ENCODE data around the gene TWIST2. TPM values are rescaled to one million over a fixed set of nuclear protein-coding genes. Genes with fewer than 3 reads are reported as not detected.

The TWIST2 gene
- total and polyA plus RNA-seq, 4 donors, result 2.2 to 9.1 (median 4.3) TPM

DNA sequence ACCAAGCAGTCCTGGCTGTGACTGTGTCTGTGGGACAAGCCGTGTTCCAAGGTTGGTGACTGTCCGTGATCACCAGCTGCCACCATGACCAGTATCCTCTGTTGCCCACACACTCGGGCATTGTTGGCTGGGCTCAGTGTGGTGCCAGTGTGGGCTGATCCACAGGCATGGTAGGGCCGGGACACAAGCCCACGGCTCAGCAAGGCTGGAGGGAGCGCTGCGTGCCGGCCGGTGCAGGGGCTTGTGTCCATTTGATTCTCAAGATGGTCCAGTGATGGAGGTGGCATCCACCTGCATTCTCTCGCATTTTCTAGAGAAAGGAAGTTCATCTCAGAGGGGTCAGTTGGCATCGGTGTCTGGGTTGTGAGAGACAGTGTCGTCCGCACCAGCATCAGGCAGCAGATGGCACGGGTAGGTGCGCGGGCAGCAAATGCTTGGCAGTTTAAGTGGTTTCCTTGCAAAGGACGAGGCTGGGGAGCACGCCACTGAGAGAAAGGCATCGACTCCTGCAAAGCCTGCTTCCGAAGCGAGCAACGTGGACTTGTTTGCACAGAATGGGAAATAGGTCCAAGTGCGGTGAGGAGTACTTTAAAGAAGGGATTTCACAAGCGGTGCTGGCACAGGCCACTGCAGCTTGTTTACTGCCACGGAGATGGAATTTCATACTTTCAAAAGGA, 20.9 kb downstream of the TWIST2 start:
- H3K27me3 ChIP-seq (ENCODE audit: control insufficient read depth, insufficient read depth, low read length), result no peaks in the 10 kb centered on the region
- no peak overlapping the region for H3K27ac ChIP-seq (ENCODE audit: low read depth, low read length)
- no peaks in the 10 kb centered on the region for H3K9me3 ChIP-seq (ENCODE audit: control insufficient read depth, insufficient read depth, low read length)
- no peaks in the 10 kb centered on the region for H3K36me3 ChIP-seq (ENCODE audit: control insufficient read depth, insufficient read depth, low read length)
- H3K4me3 ChIP-seq (ENCODE audit: low read depth, low read length), result no peak overlapping the region
- WGBS (ENCODE audit: insufficient coverage), result 73% methylated on average over 25 of the region's 25 CpGs
- peaks cover 36% of the 10 kb centered on the region for H3K4me1 ChIP-seq (ENCODE audit: control insufficient read depth, insufficient read depth, low read length)
- DNase-seq (ENCODE audit: low read depth in 4 of 6, low spot score in 6 of 6), result no peak

DNA sequence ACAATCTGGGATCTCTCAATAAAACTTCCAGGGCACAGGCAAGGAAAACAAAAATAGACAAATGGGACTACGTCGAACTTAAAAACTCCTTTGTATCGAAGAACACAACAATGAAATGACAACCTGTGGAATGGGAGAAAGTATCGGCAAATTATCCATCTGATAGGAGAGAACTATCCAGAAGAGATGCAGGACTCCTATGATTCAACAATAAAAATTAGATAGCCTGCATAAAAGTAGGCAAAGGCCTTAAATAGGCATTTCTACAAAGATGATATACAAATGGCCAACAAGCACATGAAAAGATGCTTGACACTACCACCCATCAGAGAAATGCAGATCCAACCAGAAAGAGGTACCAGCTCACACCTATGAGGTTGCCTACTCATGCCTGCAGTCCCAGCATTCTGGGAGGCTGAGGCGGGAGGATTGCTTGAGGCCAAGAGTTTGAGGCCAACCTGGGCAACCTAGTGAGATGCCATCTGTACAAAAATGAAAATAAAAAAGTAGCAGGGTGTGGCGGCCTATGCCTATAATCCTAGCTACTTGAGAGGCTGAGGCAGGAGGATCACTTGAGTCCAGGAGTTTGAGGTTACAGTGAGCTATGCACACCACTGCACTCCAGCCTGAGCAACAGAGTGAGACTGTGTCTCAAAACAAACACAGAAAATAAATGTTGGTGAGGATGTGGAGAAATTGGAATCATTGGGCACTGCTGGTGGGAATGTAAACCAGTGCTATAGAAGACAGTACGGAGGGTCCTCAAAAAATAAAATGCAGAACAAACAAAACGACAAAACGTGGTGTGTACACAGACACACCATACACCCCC, 21.6 kb downstream of the TWIST2 start:
- no peaks in the 10 kb centered on the region for H3K27me3 ChIP-seq (ENCODE audit: control insufficient read depth, insufficient read depth, low read length)
- H3K27ac ChIP-seq (ENCODE audit: low read depth, low read length), result no peak overlapping the region
- H3K9me3 ChIP-seq (ENCODE audit: control insufficient read depth, insufficient read depth, low read length), result no peaks in the 10 kb centered on the region
- H3K4me3 ChIP-seq (ENCODE audit: low read depth, low read length), result no peak overlapping the region
- DNase-seq (ENCODE audit: low read depth in 4 of 6, low spot score in 6 of 6), result no peak
- H3K36me3 ChIP-seq (ENCODE audit: control insufficient read depth, insufficient read depth, low read length), result no peaks in the 10 kb centered on the region
- peaks cover 28% of the 10 kb centered on the region for H3K4me1 ChIP-seq (ENCODE audit: control insufficient read depth, insufficient read depth, low read length)
- WGBS (ENCODE audit: insufficient coverage), result 96% methylated on average over 5 of the region's 9 CpGs

DNA sequence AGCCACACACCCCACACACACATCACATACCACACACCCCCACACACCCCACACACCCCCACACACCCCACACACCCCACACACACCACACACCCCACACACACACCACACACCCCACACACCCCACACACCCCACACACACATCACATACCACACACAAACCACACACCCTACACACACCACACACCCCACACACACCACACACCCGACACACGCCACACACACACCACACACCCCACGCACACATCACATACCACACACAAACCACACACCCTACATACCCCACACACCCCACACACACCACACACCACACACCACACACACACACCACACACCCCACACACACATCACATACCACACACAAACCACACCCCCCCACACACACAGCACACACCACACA, 22.4 kb downstream of the TWIST2 start:
- Histone ChIP-seq H3K36me3 (ENCODE audit: control insufficient read depth, insufficient read depth, low read length) (no peaks in the 10 kb centered on the region), H3K27me3 (ENCODE audit: control insufficient read depth, insufficient read depth, low read length) (no peaks in the 10 kb centered on the region), H3K27ac (ENCODE audit: low read depth, low read length) (no peak overlapping the region), H3K9me3 (ENCODE audit: control insufficient read depth, insufficient read depth, low read length) (no peaks in the 10 kb centered on the region), H3K4me1 (ENCODE audit: control insufficient read depth, insufficient read depth, low read length) (peaks cover 21% of the 10 kb centered on the region), H3K4me3 (ENCODE audit: low read depth, low read length) (no peak overlapping the region)
- no peak for DNase-seq (ENCODE audit: low read depth in 4 of 6, low spot score in 6 of 6)
- WGBS (ENCODE audit: insufficient coverage), result no CpG with 5 or more reads among the region's 3 CpGs

DNA sequence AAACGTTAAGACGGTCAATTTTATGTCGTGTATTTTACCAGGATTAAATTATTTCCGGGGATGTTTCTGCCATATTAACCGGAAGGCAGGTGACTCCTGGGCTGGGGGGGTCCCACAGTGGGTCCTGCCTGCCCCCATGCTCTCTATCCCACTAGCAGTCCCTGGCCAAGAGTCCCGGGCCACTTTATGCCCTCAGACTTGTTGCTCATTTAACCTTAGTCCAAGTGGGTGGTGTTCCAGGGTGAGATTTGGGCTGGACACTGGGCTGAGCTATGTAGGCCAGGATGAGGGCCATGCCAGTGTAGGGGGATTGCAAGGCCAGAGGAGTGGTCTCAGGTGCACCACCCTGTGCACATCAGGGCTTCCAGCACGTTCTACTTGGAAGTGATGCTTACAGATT, 24.1 kb downstream of the TWIST2 start:
- no peak for DNase-seq (ENCODE audit: low read depth in 4 of 6, low spot score in 6 of 6)
- WGBS (ENCODE audit: insufficient coverage), result 93% methylated on average over 6 of the region's 7 CpGs

DNA sequence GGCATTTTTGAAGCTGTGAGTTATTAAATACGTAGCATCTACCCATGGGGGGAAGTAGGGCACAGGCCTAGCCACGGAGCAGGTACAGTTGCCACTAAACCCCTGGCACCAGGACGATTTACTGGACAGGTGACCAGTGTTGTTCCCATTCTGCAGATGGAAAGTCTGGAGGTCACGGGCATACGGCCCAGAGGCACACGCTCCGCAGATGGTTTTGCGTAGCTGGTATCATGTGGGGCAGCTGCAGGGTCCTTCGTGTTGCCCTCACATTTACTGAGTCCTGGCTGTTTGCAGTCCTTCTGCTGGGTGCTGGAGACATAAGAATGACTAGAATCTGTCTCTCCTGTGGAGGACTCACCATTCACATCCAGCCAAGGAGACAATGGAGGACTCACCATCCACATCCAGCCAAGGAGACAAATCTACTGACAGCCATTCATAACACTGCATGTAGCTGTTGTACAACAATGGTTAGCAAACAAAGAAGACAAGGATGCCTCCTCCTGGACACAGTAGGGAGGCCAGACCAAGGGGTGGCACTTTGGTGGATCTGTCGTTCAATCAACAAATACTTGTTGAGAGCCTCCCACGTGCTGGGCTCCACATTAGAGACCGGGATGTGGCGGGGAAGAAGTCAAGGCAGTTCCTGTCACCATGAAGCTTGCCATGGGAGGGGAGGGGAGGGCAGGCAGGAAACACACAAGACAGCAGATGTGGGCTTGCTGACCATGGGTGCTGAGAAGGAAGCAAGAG, 24.9 kb downstream of the TWIST2 start:
- Histone ChIP-seq H3K36me3 (ENCODE audit: control insufficient read depth, insufficient read depth, low read length) (no peaks in the 10 kb centered on the region), H3K9me3 (ENCODE audit: control insufficient read depth, insufficient read depth, low read length) (no peaks in the 10 kb centered on the region), H3K4me1 (ENCODE audit: control insufficient read depth, insufficient read depth, low read length) (peaks cover 9% of the 10 kb centered on the region), H3K27me3 (ENCODE audit: control insufficient read depth, insufficient read depth, low read length) (no peaks in the 10 kb centered on the region), H3K4me3 (ENCODE audit: low read depth, low read length) (no peak overlapping the region), H3K27ac (ENCODE audit: low read depth, low read length) (no peak overlapping the region)
- 87% methylated on average over 13 of the region's 13 CpGs for WGBS (ENCODE audit: insufficient coverage)
- DNase-seq (ENCODE audit: low read depth in 4 of 6, low spot score in 6 of 6), result no peak

More for the DNA sequence above, 24.1 kb downstream of the TWIST2 start:
- Histone ChIP-seq H3K4me1 (ENCODE audit: control insufficient read depth, insufficient read depth, low read length) (peaks cover 16% of the 10 kb centered on the region), H3K36me3 (ENCODE audit: control insufficient read depth, insufficient read depth, low read length) (no peaks in the 10 kb centered on the region), H3K27ac (ENCODE audit: low read depth, low read length) (no peak overlapping the region), H3K9me3 (ENCODE audit: control insufficient read depth, insufficient read depth, low read length) (no peaks in the 10 kb centered on the region), H3K4me3 (ENCODE audit: low read depth, low read length) (no peak overlapping the region), H3K27me3 (ENCODE audit: control insufficient read depth, insufficient read depth, low read length) (no peaks in the 10 kb centered on the region)

DNA sequence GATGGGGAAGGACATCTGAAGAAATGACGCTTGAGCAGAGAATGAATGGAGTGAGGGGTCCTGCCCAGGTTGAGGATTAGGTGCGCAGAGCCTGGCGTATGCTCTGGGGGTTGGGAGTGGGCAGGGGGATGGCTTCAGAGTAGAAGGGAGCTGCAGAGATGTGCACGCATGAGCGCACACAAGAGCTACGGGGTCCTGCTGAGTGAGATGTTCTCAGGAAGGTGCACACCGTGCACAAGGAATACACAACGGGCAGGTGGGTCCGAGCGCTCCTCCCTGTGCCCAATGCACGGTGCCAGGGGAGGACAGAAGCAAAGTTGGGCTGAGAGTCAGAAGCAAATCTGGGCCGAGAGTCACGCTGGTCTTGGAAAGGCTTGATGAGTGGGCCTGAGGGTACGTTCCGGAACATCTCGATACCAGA, 25.5 kb downstream of the TWIST2 start:
- Histone ChIP-seq H3K9me3 (ENCODE audit: control insufficient read depth, insufficient read depth, low read length) (no peaks in the 10 kb centered on the region), H3K27ac (ENCODE audit: low read depth, low read length) (no peak overlapping the region), H3K36me3 (ENCODE audit: control insufficient read depth, insufficient read depth, low read length) (no peaks in the 10 kb centered on the region), H3K4me1 (ENCODE audit: control insufficient read depth, insufficient read depth, low read length) (peaks cover 3% of the 10 kb centered on the region), H3K27me3 (ENCODE audit: control insufficient read depth, insufficient read depth, low read length) (no peaks in the 10 kb centered on the region), H3K4me3 (ENCODE audit: low read depth, low read length) (no peak overlapping the region)
- DNase-seq (ENCODE audit: low read depth in 4 of 6, low spot score in 6 of 6), result no peak
- 89% methylated on average over 15 of the region's 16 CpGs for WGBS (ENCODE audit: insufficient coverage)

DNA sequence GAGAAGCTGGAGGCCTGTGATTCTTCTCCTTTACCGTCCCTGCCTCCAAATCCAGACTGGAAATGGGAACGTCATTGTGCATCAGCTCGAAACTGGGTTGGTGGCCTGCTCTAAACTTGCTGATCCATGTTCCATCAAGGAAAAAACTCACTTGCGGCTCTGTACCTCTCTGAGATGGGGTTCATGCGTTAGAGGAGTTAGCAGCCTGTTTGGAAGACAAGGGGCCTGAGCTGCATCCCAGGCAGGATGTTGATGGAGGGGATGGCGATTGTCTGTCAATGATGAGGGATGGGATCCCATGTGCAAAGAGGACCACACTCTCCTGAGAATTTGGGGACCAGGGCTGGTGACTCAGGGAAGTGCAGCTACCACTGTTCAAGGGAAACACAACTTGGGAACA, 26.0 kb downstream of the TWIST2 start:
- H3K9me3 ChIP-seq (ENCODE audit: control insufficient read depth, insufficient read depth, low read length), result no peaks in the 10 kb centered on the region
- WGBS (ENCODE audit: insufficient coverage), result 94% methylated on average over 5 of the region's 6 CpGs
- no peak overlapping the region for H3K27ac ChIP-seq (ENCODE audit: low read depth, low read length)
- peaks cover 3% of the 10 kb centered on the region for H3K4me1 ChIP-seq (ENCODE audit: control insufficient read depth, insufficient read depth, low read length)
- H3K4me3 ChIP-seq (ENCODE audit: low read depth, low read length), result no peak overlapping the region
- H3K27me3 ChIP-seq (ENCODE audit: control insufficient read depth, insufficient read depth, low read length), result no peaks in the 10 kb centered on the region
- no peaks in the 10 kb centered on the region for H3K36me3 ChIP-seq (ENCODE audit: control insufficient read depth, insufficient read depth, low read length)
- DNase-seq (ENCODE audit: low read depth in 4 of 6, low spot score in 6 of 6), result no peak

DNA sequence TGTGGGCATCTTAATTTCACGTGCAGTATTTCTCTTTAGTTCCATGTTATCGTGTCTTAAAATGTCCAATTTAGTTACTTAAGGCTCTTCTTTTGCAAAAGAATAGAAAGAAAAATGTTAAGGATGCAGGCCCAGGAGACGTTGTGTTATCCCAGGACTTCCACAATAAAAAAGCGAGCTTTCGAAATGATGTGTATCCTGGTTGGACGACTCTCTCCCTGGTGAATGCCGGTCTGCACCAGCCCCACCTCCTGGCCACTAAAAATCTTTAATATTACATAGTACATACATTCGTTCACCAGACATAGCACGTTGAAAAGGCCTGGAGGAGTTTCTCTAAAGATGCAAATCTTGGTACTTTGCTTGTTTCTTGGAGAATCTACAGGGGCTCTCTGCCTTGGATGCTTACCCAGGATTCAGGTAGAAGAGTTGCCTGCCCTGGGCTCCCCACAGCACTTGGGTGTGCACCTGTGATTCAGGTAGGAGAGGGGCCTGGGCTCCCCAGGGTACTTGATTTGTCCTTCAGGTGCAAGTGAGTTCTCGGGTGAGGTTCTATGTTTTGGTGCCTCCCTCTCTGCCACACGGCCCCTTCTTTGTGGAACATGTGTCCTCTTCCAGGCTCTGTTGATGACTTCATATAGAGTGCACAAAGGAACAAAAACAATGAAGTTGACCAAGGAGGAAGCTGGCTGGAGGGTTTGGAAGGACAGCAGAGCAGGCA, 26.6 kb downstream of the TWIST2 start:
- Histone ChIP-seq H3K27ac (ENCODE audit: low read depth, low read length) (no peak overlapping the region), H3K9me3 (ENCODE audit: control insufficient read depth, insufficient read depth, low read length) (no peaks in the 10 kb centered on the region), H3K36me3 (ENCODE audit: control insufficient read depth, insufficient read depth, low read length) (no peaks in the 10 kb centered on the region), H3K4me1 (ENCODE audit: control insufficient read depth, insufficient read depth, low read length) (peaks cover 3% of the 10 kb centered on the region), H3K4me3 (ENCODE audit: low read depth, low read length) (no peak overlapping the region), H3K27me3 (ENCODE audit: control insufficient read depth, insufficient read depth, low read length) (no peaks in the 10 kb centered on the region)
- 77% methylated on average over 6 of the region's 11 CpGs for WGBS (ENCODE audit: insufficient coverage)
- DNase-seq (ENCODE audit: low read depth in 4 of 6, low spot score in 6 of 6), result no peak

DNA sequence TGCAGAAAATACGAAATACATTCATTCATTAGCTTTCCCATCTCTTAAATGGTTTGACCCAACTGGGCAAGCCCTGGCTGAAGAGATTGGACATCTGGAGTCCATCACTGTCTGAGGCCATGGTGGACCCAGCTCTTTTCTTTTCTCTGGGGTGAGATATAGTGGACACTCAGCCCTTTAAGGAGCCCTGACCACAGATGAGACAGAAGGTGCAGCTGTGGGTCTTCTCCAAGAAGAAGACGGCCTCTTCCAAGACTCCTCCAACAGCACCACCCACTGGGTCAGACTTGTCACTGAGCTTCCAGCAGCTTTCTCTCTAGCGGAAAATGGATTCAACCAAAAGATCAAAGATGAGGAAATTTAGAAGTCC, 27.2 kb downstream of the TWIST2 start:
- Histone ChIP-seq H3K4me3 (ENCODE audit: low read depth, low read length) (no peak overlapping the region), H3K27ac (ENCODE audit: low read depth, low read length) (no peak overlapping the region), H3K9me3 (ENCODE audit: control insufficient read depth, insufficient read depth, low read length) (no peaks in the 10 kb centered on the region), H3K36me3 (ENCODE audit: control insufficient read depth, insufficient read depth, low read length) (no peaks in the 10 kb centered on the region), H3K27me3 (ENCODE audit: control insufficient read depth, insufficient read depth, low read length) (no peaks in the 10 kb centered on the region), H3K4me1 (ENCODE audit: control insufficient read depth, insufficient read depth, low read length) (peaks cover 3% of the 10 kb centered on the region)
- no peak for DNase-seq (ENCODE audit: low read depth in 4 of 6, low spot score in 6 of 6)
- 94% methylated on average over 2 of the region's 3 CpGs for WGBS (ENCODE audit: insufficient coverage)

Data from spinal cord (tissue), 10 donors.